Panc1 (cell line): ENCODE measurements around the gene DDAH1. TPM values are rescaled to one million over a fixed set of nuclear protein-coding genes. Genes with fewer than 3 reads are reported as not detected.

Experiments
- ATAC-seq: fragments of 200-7000 bp; cut with Tn5 transposase; 2 replicates; pipeline ENCODE4 v1.9.1; 2020; ENCODE audit warnings: mild to moderate bottlenecking, moderate library complexity
- BruUV-seq: library from RNA; stranded (reverse); fragments of 400-500 nt; replicated peaks from 2 replicates; lab custom pipeline; 2021; lab: Mats Ljungman, UMichigan
- CTCF ChIA-PET: fragments of 300-600 bp; sonication (Branson Sonifier 250); formaldehyde crosslinking; loops from one replicate; lab custom pipeline; 2022; ENCODE audit warnings: antibody characterized with exemption; lab: Charles Lee
- POLR2A ChIA-PET: fragments of 300-600 bp; sonication (Branson Sonifier 250); formaldehyde crosslinking; loops from one replicate; lab custom pipeline; 2022; ENCODE audit warnings: antibody characterized with exemption; lab: Charles Lee
- DNase-seq: peaks from one replicate; pipeline ENCODE4 v3.0.0-alpha.2; 2010; ENCODE audit warnings: low read depth, low spot score
- H3K27ac ChIP-seq: 2 replicates; pipeline ENCODE4 v1.5.1; 2011; ENCODE audit warnings: mild to moderate bottlenecking, low read length, inconsistent platforms
- H3K27me3 ChIP-seq: fragments of 200-500 bp; sonication (Bioruptor generic); 2 replicates; pipeline ENCODE4 v1.6.0; 2014; ENCODE audit warnings: low read length, inconsistent platforms; ENCODE audit not compliant: control insufficient read depth, insufficient read depth
- H3K36me3 ChIP-seq: fragments of 200-500 bp; sonication (Bioruptor generic); 2 replicates; pipeline ENCODE4 v1.5.1; 2014; ENCODE audit warnings: inconsistent platforms, mild to moderate bottlenecking, low read length, moderate library complexity; ENCODE audit not compliant: control insufficient read depth, insufficient read depth
- H3K4me1 ChIP-seq: 2 replicates; pipeline ENCODE4 v1.5.1; 2011; ENCODE audit warnings: inconsistent platforms, mild to moderate bottlenecking, low read length, moderate library complexity; ENCODE audit not compliant: control insufficient read depth, insufficient read depth
- H3K4me3 ChIP-seq, 2 experiments: 2 replicates each; pipeline ENCODE4 v1.5.1; 2011 to 2012; ENCODE audit warnings: low read depth in 2 of 2, low read length in 2 of 2, mild to moderate bottlenecking in 2 of 2, inconsistent platforms in 1 of 2, moderate library complexity in 1 of 2
- H3K9me3 ChIP-seq: fragments of 200-500 bp; sonication (Bioruptor generic); 2 replicates; pipeline ENCODE4 v1.5.1; 2014; ENCODE audit warnings: low read depth, mild to moderate bottlenecking, inconsistent platforms, low read length, moderate library complexity; ENCODE audit not compliant: control insufficient read depth, insufficient read depth
- POLR2AphosphoS5 ChIP-seq: IDR thresholded peaks from 2 replicates; pipeline ENCODE4 v1.6.1; 2012; ENCODE audit warnings: mild to moderate bottlenecking, low read depth, low read length, moderate library complexity
- SIN3A ChIP-seq: IDR thresholded peaks from 2 replicates; pipeline ENCODE4 v1.6.1; 2012; ENCODE audit warnings: low read depth, mild to moderate bottlenecking, low read length, moderate library complexity, borderline replicate concordance; ENCODE audit not compliant: insufficient read depth
- TCF7L2 ChIP-seq: IDR thresholded peaks from 2 replicates; pipeline ENCODE4 v1.6.1; 2011; ENCODE audit warnings: mild to moderate bottlenecking, low read depth, low read length, inconsistent platforms
- in situ Hi-C: cut with HindIII; loops from 2 replicates; pipeline ENCODE4 v1.10.0; 2016; ENCODE audit warnings: low sequenced_read_pairs, low pct_unique_long_range_greater_than_20kb
- intact Hi-C: fragments of 100-400 bp; cut with micrococcal nuclease; formaldehyde crosslinking; loops from one replicate; pipeline ENCODE4 v1.10.0; 2022; ENCODE audit not compliant: unreplicated experiment
- total RNA-seq: library from RNA; stranded (reverse); gene quantifications from one replicate; pipeline ENCODE4 v1.2.1, GENCODE V29; 2021; ENCODE audit not compliant: unreplicated experiment
- TF ChIP-seq, protein P1 (sequence below): fragments of 450-650 bp; IDR thresholded peaks from 2 replicates; pipeline ENCODE4 v1.5.1; 2017; ENCODE audit warnings: mild to moderate bottlenecking
- TF ChIP-seq, protein P2 (sequence below), 2 experiments: IDR thresholded peaks; 2 replicates each; pipeline ENCODE4 v1.6.1; 2011 to 2012; ENCODE audit warnings: low read depth in 2 of 2, control low read depth in 1 of 2, low read length in 1 of 2, mild to moderate bottlenecking in 1 of 2, moderate library complexity in 1 of 2; ENCODE audit not compliant: insufficient read depth in 1 of 2

DDAH1 gene
- total RNA-seq, 1 experiment from 2014 or later: 85.4 TPM

GRCh38 chr1:85398391-85399064 is 66.4 kb downstream of the DDAH1 start:
- no peaks in the 10 kb centered on the region for H3K36me3 ChIP-seq
- intact Hi-C loops (loop anchor here (5.0 kb wide), 1 partner anchor 91 kb away; no protein-coding TSS in a partner anchor), in situ Hi-C loops (no loop called here)
- ATAC-seq: peak; percentile 71
- no peaks in the 10 kb centered on the region for H3K27me3 ChIP-seq
- TF ChIP-seq TCF7L2: 0 out of 2 replicates have a peak, but pooled peaks have one; percentile 31
- TF ChIP-seq POLR2AphosphoS5: no peak
- TF ChIP-seq, protein P1, sequence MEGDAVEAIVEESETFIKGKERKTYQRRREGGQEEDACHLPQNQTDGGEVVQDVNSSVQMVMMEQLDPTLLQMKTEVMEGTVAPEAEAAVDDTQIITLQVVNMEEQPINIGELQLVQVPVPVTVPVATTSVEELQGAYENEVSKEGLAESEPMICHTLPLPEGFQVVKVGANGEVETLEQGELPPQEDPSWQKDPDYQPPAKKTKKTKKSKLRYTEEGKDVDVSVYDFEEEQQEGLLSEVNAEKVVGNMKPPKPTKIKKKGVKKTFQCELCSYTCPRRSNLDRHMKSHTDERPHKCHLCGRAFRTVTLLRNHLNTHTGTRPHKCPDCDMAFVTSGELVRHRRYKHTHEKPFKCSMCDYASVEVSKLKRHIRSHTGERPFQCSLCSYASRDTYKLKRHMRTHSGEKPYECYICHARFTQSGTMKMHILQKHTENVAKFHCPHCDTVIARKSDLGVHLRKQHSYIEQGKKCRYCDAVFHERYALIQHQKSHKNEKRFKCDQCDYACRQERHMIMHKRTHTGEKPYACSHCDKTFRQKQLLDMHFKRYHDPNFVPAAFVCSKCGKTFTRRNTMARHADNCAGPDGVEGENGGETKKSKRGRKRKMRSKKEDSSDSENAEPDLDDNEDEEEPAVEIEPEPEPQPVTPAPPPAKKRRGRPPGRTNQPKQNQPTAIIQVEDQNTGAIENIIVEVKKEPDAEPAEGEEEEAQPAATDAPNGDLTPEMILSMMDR: peak; percentile 70
- H3K4me1 ChIP-seq: peaks cover 23% of the 10 kb centered on the region
- no peak overlapping the region for H3K4me3 ChIP-seq
- CTCF ChIA-PET: interaction anchor here (0.7 kb wide), 1 partner anchor 54 kb away, joined by 3 read pairs; no protein-coding TSS in a partner anchor
- POLR2A ChIA-PET: no interaction called here
- no TSS peak for BruUV-seq
- H3K9me3 ChIP-seq: no peaks in the 10 kb centered on the region
- peak; percentile 27 for DNase-seq
- H3K27ac ChIP-seq: 0 out of 2 replicates have a peak overlapping the region, but pooled peaks have one; percentile 24

DNA sequence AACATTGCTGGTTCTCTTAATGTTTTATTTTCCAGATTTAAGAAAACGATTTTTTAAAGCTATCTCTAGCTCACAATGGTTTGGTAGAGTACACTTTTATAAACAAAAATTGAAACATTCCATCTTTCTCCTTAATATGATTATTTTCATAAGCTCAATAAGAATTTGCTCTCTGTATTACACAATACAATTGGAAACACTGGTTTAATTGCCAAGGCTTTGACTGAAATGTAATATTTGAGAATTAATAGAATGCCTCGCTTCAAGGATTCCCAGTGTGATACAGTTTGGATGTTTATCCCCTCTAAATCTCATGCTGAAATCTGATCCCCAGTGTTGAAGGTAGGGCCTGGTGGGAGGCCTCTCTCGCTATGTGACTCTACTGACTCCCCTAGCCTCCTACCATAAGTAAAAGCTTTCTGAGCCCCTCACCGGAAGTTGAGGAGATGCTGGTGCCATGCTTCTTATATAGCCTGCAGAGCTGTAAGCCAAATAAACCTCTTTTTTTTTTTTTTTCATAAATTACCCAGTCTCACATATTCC is 67.4 kb downstream of the DDAH1 start:
- peak overlapping the region; percentile 19; the same call in 1 of the 2 replicates for H3K27ac ChIP-seq
- peaks cover 23% of the 10 kb centered on the region for H3K4me1 ChIP-seq
- POLR2A ChIA-PET: interaction anchor here (0.7 kb wide), 1 partner anchor 14 kb away, joined by 6 read pairs; no protein-coding TSS in a partner anchor
- in situ Hi-C loops: no loop called here
- DNase-seq: no peak
- CTCF ChIA-PET: interaction anchor here (0.6 to 0.7 kb wide), 4 partner anchors 42 to 184 kb away, joined by 3 to 4 read pairs (median 4); no protein-coding TSS in a partner anchor
- no TSS peak for BruUV-seq
- TF ChIP-seq POLR2AphosphoS5 (no peak), TCF7L2 (no peak), SIN3A (no peak)
- TF ChIP-seq, protein P2, sequence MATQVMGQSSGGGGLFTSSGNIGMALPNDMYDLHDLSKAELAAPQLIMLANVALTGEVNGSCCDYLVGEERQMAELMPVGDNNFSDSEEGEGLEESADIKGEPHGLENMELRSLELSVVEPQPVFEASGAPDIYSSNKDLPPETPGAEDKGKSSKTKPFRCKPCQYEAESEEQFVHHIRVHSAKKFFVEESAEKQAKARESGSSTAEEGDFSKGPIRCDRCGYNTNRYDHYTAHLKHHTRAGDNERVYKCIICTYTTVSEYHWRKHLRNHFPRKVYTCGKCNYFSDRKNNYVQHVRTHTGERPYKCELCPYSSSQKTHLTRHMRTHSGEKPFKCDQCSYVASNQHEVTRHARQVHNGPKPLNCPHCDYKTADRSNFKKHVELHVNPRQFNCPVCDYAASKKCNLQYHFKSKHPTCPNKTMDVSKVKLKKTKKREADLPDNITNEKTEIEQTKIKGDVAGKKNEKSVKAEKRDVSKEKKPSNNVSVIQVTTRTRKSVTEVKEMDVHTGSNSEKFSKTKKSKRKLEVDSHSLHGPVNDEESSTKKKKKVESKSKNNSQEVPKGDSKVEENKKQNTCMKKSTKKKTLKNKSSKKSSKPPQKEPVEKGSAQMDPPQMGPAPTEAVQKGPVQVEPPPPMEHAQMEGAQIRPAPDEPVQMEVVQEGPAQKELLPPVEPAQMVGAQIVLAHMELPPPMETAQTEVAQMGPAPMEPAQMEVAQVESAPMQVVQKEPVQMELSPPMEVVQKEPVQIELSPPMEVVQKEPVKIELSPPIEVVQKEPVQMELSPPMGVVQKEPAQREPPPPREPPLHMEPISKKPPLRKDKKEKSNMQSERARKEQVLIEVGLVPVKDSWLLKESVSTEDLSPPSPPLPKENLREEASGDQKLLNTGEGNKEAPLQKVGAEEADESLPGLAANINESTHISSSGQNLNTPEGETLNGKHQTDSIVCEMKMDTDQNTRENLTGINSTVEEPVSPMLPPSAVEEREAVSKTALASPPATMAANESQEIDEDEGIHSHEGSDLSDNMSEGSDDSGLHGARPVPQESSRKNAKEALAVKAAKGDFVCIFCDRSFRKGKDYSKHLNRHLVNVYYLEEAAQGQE (IDR thresholded peaks at IDR 0.05; ENCODE audit: insufficient read depth in 1 of 2, low read depth in 2 of 2, low read length in 1 of 2): no peak
- TF ChIP-seq, protein P1: no peak
- H3K4me3 ChIP-seq: no peak overlapping the region
- H3K9me3 ChIP-seq: no peaks in the 10 kb centered on the region
- intact Hi-C loops: loop anchor here (5.0 kb wide), 1 partner anchor 90 kb away; no protein-coding TSS in a partner anchor
- no peak for ATAC-seq
- H3K27me3 ChIP-seq: no peaks in the 10 kb centered on the region
- H3K36me3 ChIP-seq: no peaks in the 10 kb centered on the region
